Stimulated activated CD8-positive, alpha-beta memory T cell treated with anti-CD3 and anti-CD28 coated beads, Interleukin-15, amount 100 ng/mL, for 24 hours (primary cell): ENCODE data around the gene RAB15.

Source experiments
- DNase-seq: peaks from one replicate; pipeline ENCODE4 v3.0.0-alpha.2; 2020; ENCODE audit warnings: low read depth

The RAB15 gene

GRCh38 chr14:64955297-64955696, 16.8 kb downstream of the RAB15 start:
- no peak for DNase-seq

DNA sequence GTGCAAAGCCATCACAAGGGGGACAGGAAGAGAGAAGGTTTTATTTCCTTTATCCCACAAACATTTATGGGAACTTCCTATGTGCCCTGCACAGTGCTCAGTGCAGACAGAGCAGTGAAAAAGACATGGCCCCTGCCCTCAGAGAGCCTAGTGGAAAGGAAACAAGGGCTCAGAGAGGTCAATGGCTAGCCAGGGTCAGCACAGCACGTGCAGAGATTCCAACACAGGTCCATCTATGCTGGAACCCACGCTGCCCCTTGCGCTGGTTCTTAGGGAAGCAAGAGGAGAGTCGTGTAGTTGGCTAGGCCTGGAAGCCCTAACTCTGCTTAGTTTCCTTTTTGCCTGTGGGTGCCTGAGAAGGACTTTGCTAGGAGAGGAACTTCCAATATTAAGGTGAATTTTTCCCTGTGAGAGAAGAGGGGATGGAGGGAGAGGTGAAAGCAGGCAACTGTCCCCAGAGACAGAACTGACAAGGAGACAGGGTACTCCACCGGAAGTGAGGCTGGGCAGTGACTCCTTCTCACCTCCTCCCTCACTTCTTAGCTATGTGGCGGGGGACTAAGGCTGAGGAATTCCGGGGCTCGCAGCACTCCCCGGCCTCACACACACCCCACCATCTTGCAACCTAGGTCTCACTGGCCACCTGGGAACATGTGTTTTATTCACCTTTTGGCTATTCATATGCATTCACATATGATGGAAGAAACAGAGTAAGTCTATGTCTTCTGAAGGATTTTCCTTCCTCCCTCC, 17.5 kb downstream of the RAB15 start:
- no peak for DNase-seq

DNA sequence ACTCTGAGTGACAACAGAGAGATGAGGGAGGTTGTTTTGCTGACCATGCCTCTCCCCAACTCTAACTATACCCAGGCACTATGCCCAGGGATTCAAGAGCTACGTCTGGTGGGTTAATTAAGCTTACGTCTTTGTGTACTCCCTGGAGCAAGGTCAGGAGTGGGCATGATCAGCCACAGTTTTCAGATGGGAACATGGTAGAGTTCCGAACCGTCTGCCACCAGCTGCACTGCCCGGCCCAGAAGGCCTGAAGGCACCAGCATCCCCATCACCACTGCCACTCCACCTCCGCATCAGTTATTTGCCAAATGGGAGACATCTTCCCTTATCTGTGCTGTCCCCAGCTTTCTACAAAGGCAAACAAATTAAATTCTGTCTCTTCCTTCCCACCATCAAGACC, 18.5 kb downstream of the RAB15 start:
- DNase-seq: no peak

DNA sequence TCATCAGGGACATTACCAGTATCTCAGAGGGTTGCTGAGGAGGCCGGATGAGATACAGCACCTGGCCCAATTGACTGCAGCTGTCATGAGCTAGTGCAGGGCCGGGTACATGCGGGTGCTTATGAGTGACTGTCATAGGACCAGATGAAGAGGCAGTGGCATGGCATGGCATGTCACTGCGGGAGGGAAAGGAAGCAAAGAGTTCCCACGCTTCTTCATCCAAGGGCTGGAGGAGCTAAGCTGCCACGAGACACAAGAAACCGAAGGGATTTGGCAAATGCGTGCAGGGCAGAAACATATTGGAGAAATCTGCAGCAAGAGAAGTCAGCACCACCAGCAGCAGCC, 18.9 kb downstream of the RAB15 start:
- DNase-seq: no peak

- no peak for DNase-seq
Measured at GRCh38 chr14:64952598-64953309, 19.4 kb downstream of the RAB15 start.

DNA sequence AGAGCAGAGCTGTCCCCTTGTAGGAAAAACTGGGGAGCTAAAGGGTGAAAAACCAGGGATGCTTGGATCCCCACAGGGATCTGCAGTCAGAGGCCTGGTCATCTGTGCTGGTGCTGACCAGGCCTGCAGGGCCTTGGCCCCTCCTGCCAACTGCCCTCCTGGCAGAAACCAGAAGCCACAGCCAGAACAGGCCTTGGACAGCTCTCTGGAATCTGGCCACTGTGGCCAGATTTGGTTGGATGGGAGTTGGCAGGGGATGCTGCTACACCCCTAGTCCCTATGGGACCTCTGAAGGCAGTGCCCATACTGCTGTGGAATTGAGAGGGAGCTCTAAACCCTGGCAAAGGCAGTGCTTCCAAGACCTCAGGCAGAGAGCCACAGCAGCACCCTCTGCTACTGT, 20.4 kb downstream of the RAB15 start:
- DNase-seq: no peak

DNA sequence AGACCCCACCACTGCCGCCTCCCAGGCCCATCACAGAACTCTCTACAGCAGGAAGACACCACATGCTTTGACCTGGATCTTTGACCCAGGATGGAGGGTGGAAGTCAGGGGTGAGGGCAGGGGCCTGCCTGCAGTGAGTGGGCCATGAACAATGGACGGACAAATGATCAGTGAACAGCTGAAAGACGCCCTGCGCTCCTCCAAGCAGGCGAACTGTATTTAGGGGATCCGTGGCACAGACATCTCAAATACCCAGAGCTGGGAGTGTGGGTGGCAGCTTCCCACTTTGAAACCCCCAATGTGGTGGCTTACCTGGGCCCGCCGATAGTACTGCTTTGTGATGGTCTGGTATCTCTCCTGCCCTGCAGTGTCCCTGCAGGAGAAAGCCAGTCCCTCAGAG, 20.8 kb downstream of the RAB15 start:
- DNase-seq: no peak

- no peak for DNase-seq
Measured at GRCh38 chr14:64950889-64951288, 21.2 kb downstream of the RAB15 start.

DNA sequence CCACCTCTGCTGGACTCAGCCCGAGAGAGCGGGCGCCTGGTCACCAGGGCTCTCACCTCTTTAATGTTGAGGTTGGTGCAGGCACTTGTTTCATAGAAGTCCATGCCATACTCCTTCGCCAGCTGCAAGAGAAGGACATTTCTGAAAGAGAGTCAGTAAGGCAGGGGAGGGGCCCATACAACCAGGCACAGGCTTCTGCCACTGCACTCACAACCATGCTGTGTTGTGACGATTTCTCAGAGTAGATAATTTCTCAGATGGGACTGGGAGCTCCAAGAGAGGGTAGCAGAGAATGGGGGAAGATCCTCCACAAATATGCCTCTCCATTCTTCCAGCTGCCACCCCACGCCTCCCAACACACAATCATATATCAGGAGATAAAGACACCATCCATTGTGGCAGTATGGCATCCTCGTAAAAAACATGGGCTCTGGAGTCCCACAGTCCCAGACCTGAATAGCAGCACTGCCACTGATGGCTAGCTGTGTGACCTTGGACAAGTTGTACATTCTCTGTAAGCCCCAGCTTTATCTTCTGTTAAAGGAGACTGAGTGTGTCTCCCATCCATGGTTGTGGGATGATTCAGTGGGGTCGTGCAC, 23.4 kb downstream of the RAB15 start:
- DNase-seq: no peak

- DNase-seq: no peak
Measured at GRCh38 chr14:64947710-64948611, 24.2 kb downstream of the RAB15 start.

DNA sequence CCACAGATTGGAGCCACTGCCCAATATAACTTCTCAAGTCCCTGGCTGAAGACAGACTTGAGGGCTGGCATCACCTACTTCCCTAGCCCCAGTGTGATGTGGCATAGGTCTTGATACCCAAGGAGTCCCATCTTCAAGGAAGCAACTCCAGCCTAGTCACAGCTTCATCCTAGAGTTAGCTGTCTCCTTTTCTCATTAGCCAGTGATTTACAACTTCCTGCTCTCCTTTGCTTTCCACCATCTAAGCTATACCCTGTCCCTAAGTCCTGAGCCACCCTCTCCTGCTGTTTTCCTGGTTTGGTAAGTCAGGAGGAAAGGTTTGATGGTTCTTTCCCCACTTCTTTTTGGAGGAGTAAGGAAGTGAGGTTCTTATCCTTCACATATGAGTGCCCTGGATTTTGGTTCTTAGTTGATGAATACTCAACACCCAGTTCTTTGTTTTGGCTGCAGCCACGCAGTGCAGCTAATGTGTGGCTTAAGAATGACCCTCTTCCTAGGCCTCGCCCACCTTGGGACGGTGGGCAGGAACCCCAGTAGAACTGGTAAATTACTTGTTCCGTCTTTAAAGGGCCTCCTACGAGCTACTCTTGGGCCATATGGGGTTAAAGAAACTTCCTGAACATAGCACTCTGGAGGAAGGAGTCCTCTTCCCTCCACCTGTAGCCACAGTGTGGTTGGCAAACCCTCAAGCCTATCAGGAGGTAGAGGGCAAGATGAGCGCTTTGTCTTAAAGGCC, 25.7 kb downstream of the RAB15 start:
- no peak for DNase-seq

DNA sequence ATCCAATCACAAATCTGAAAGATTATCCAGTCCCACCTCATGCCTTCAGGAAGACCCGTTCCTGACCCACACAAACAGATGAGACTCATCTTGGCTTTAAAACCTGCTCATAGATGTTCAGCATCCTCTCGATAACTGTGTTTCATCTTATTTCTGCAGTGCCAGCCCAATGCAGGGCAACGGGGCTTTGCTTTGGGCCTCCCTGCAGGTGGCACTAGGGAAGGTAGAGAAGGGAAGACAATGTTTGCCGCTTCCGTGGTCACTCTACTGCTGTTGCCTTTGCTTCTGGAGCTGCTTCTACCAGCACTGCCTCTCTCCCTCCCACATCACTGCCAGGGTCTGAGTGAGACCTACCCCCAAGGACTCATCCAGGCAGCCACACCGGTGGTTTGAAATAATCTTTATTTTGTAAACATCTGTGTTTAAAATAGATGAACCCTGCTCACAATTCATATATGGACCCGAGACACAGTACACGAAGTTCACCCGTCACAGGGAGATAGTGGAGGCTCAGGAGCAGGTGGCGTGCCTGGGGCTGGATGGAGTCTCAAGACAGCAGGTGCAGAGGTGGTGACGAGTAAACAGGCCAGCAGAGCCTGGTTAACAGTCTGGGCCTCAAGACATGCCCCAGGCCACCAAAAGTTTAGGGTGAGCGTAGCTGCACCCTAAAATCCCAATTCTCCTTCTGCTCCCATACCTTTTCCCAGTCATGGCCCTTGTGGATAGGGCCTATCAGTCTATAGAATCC, 26.5 kb downstream of the RAB15 start:
- no peak for DNase-seq

DNA sequence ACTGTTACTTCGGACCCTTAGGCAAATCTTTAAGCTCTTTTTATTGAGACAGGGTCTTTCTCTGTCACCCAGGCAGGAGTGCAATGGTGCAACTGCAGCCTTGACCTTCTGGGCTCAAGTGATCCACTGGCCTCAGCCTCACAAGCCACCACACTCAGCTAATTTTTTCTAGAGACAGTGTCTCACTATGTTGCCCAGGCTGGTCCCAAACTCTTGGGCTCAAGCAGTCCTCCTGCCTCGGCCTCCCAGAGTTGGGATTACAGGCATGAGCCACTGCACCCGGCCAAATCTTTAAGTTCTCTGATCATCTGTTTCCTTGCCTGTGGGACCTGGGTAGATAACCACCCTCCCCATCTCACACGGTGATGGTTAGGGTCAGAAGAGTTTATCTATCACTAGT, 27.3 kb downstream of the RAB15 start:
- no peak for DNase-seq

DNA sequence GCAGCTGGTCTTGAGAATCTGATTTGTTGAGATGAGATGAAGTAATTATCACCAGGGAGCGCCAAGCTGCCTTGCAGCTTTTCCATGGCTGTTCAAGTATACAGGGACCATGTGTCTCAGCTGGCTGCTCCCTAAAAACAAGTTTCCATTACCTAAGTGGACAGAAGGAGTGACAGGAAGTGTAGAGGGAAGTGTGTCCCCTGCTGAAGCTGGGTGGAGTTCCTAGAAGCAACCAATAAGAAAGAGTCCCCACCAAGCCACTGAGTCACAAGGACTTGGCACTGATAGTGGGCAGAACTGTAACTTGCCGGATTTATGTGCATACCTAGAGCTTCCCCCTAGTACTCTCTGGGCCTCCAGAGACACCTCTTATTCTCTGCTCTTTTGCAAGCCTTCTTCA, 28.1 kb downstream of the RAB15 start:
- no peak for DNase-seq

GRCh38 chr14:64943556-64943955, 28.6 kb downstream of the RAB15 start:
- no peak for DNase-seq

DNA sequence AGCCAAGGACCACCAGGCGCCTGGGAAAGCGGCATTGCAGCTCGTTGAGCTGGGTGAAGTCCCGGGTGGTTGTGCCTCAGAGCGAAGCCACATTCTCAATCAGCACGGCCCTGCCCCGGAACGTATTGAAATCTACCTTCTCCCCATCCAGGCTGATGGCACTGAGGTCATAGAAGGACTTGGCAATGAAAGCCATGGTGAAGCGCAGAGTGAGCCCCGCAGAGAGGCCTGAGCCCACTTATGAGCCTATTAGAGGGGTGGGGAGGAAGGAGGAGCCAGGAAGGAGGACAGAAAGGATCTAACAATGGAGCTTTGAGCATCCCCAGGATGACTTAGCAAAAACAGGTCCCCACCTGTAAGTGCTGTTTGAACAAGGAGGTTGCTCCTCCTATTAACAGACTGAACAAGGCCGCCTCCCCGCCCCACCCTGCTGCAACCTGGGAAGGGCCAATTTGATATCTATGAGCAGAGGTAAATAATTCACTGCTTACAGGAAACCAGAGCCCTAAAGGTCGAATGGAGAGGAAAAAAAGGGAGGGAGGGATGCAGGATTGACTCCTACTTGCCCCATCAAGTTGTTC, 29.5 kb downstream of the RAB15 start, which contains the start of gene GPX2:
TSS of gene GPX2 (minus strand) at position 215 of the 581 bp plus-strand sequence. CDS start at position 196, 19 bp downstream.
- DNase-seq: no peak

GRCh38 chr14:64940336-64940910, 31.7 kb downstream of the RAB15 start:
- DNase-seq: no peak

DNA sequence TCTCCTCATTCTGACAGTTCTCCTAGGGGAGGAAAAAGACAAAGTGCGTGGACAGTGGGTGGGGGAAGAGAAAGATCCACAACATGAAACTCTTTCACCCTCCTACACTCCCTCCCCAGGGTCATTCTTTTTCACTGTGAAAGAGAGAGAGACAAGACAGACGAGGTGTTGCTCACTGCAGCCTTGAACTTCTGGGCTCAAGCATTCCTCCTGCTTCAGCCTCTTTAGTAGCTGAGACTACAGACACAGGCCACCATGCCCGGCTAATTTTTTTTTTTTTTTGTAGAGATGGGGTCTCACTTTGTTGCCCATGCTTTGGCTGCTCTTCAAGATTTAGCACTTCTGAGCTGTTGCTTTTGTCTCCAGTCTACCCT, 32.3 kb downstream of the RAB15 start:
- no peak for DNase-seq

GRCh38 chr14:64938972-64939816, 32.9 kb downstream of the RAB15 start:
- DNase-seq: no peak
